ENCODE measurements around the gene KCNK16. TPM values are rescaled to one million over a fixed set of nuclear protein-coding genes. Genes with fewer than 3 reads are reported as not detected.

Gene KCNK16
- total RNA-seq: not detected in 2 replicates

DNA sequence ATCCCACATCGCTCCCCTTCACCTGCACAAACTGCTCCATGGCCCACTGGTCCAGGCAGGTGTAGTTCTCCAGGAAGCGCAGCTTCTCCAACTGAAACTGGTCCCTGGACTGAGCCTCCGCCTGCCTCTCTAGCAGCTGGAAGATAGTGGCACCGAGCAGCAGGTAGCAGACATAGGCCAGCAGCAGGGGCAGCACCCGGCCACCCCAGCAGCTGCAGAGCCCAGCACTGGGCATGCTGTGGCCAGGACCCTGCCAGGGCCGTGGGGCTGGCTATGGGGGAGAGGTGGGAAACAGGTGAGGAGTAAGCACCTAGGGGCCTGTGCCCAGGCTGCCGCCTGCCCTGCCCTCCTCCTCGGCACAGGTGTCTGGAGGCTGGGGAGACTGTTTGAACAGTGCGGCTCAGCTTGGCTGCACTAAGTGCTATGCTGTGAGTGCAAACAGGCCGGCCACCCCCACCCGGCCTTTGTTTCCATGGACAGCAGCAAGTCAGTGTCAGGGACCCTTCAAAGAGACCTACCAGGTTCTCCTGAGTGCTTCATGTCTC is at the start of gene KCNK16:
TSS of gene KCNK16 (minus strand) at position 397 of the 545 bp plus-strand sequence. CDS start at position 235, 162 bp downstream.

DNA sequence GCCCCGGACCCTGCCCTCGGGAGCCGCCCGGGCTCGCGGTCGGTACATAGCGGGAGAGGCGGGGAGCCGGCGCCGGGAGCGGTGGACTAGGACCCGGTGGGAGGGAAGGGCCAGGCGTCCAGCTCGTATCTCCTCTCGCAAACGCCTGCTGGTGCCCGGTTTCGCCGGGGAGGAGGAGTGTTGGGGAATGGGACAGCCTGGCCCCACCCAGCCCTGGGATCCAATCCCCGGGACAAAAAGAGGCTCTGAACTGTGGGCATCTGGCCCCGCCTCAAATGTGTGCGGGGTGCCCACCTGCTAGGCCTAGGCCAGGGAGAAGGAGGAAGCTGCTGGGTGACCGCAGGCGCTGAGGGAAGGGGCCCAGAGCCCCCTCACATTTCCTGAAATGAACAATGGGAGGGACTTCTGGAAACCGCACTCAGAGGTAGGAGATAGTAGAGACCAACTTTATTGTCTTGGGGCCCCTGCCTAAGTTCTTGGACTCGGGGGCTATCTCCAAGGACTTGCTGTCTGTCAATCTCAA is 8.2 kb downstream of the KCNK16 start, which contains the start of gene KCNK17:
TSS of gene KCNK17 (minus strand) at position 147 of the 523 bp plus-strand sequence. CDS start at position 48, 99 bp downstream.

Other genes with a start within 250 kb of the KCNK16 start
- gene SAYSD1, start 207.5 kb downstream of the KCNK16 start, total RNA-seq: 11.3 and 13.4 TPM in 2 replicates
- gene KCNK5, start 93.2 kb downstream of the KCNK16 start, total RNA-seq: not detected in 2 replicates
- gene KCNK17, start 8.3 kb downstream of the KCNK16 start, total RNA-seq: not detected in 2 replicates

All from thoracic aorta endothelial cell (primary cell).